Astrocyte of the cerebellum (primary cell): Measurements from ENCODE around the gene PPIL1.

Source experiments
- DNase-seq: peaks from one replicate; pipeline ENCODE4 v3.0.0-alpha.2; 2011; ENCODE audit warnings: low read depth
- H3K4me3 ChIP-seq: 2 replicates; pipeline ENCODE4 v1.5.1; 2011; ENCODE audit warnings: mild to moderate bottlenecking, low read depth, low read length, moderate library complexity
- in situ Hi-C: cut with HindIII; loops from 2 replicates; pipeline ENCODE4 v1.10.0; 2017; ENCODE audit warnings: low sequenced_read_pairs
- TF ChIP-seq, protein P1 (sequence below): IDR thresholded peaks from 2 replicates; pipeline ENCODE4 v1.5.1; 2012; ENCODE audit warnings: low read length, low read depth, moderate library complexity, mild to moderate bottlenecking; ENCODE audit errors: missing control alignments

The PPIL1 gene

DNA sequence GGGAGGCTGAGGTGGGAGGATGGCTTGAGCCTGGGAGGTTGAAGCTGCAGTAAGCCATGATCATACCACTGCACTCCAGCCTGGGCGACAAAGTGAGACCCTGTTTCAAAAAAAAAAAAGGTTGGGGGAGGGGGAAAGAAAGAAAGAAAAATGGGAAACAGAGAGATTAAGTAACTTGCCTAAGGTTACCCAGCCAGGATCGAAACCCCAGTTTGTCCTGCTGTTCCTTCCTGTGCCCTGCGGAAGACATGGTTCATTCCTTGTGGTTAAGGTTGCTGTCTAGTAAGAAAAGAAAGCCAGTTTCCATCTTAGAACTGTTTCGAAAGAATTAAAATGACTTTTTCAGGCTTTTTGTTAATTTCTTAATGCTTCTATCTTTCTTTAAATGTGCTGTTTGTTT, 41.0 kb upstream of the PPIL1 start:
- in situ Hi-C loops: no loop called here
- no peak overlapping the region for H3K4me3 ChIP-seq
- DNase-seq: no peak
- TF ChIP-seq, protein P1, sequence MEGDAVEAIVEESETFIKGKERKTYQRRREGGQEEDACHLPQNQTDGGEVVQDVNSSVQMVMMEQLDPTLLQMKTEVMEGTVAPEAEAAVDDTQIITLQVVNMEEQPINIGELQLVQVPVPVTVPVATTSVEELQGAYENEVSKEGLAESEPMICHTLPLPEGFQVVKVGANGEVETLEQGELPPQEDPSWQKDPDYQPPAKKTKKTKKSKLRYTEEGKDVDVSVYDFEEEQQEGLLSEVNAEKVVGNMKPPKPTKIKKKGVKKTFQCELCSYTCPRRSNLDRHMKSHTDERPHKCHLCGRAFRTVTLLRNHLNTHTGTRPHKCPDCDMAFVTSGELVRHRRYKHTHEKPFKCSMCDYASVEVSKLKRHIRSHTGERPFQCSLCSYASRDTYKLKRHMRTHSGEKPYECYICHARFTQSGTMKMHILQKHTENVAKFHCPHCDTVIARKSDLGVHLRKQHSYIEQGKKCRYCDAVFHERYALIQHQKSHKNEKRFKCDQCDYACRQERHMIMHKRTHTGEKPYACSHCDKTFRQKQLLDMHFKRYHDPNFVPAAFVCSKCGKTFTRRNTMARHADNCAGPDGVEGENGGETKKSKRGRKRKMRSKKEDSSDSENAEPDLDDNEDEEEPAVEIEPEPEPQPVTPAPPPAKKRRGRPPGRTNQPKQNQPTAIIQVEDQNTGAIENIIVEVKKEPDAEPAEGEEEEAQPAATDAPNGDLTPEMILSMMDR: no peak

DNA sequence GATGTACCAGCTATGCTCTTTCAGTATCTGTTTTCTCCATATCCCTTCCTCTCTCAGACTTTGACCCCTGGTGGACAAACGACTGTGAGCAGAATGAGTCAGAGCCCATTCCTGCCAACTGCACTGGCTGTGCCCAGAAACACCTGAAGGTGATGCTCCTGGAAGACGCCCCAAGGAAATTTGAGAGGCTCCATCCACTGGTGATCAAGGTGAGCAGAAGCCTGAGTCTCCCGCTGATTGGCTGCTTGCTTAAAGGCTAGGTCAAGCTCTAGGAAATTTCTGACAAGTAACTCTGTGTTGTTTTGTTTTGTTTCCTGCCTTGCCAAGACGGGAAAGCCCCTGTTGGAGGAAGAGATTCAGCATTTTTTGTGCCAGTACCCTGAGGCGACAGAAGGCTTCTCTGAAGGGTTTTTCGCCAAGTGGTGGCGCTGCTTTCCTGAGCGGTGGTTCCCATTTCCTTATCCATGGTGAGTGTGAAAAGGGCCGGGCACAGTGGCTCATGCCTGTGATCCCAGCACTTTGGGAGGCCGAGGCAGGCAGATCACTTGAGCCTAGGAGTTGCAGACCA, 39.7 kb upstream of the PPIL1 start:
- peak; percentile 22 for DNase-seq
- in situ Hi-C loops: no loop called here
- no peak overlapping the region for H3K4me3 ChIP-seq
- TF ChIP-seq, protein P1: peak; percentile 45

DNA sequence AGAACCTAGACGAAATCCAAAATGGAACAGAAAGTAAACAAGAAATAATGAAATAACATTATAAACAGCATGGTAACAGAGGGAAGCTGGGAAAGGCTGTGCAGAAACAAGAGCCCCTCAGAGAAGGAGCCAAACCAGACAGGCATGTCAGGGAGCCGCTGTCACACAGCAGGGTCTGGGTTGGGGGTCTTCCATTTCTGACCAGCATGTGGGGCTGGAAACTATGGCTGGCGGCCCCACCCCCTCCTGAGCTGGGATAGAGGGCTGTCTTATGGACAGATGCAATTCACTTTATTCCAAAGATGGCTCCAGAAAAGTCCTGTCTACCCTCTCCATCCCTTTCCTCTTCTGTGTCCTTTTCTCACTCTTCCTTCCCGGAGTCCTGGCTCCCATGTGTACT, 38.5 kb upstream of the PPIL1 start:
- TF ChIP-seq, protein P1: no peak
- no peak overlapping the region for H3K4me3 ChIP-seq
- in situ Hi-C loops: no loop called here
- no peak for DNase-seq

DNA sequence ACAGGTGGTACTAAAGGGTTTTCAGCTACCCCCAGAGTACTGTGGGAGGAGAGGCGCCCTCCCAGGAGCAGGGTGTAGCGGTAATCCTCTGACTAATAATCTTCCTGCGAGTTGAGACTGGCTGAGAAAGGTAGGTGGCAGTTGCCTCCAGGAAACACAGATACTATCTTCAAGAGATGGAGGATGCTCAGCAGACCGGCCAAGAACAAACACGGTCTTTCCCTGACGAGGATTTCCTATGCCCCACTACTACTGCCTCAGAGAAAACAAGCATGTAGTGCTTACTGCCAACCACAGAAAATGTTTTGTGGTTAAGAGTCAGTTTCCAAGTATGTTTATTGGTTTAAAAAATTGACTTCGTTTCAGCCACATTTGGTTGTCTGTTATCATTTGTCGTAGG, 38.0 kb upstream of the PPIL1 start:
- no peak overlapping the region for H3K4me3 ChIP-seq
- in situ Hi-C loops: no loop called here
- TF ChIP-seq, protein P1: no peak
- DNase-seq: peak; percentile 74

DNA sequence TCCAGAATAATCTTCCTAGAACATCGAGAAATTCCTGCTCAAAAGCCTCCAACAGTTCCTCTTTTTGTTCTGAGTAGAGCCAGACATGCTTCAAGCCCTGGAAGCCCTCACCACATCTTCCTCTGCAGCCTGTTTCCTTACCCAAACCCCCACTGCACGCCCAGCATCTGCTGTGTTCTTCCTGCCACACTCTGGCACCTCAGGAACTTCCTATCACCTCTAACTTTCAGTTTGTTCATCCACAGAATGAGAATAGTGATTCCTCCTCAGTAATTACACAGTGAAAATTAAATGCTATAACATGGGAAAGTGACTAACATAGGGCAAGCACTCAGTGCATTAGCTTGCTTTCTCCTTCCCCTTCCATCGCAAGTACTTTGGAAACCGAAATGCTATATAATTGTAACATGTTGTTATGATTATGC, 37.4 kb upstream of the PPIL1 start:
- TF ChIP-seq, protein P1: no peak
- in situ Hi-C loops: no loop called here
- no peak for DNase-seq
- H3K4me3 ChIP-seq: no peak overlapping the region

DNA sequence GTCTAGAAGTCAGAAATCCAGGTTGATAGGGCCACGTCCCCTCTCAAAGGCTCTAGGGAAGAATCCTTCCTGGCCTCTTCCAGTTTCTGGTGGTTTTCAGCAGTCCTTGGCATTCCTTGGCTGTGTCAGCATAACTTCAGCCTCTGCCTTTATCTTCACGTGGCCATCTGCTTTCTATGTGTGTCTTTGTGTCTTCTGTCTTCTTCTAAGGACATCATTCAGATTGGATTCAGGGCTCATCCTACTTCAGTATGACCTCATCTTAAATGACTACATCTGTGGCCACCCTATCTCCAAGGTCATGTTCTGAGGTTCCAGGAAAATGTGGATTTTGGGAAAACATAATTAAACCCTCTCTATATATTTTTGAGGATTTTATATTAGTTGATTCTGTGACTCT, 34.1 kb upstream of the PPIL1 start:
- no peak for DNase-seq
- TF ChIP-seq, protein P1: no peak
- in situ Hi-C loops: loop anchor here (5.0 kb wide), 1 partner anchor 96 kb away; no protein-coding TSS in a partner anchor
- H3K4me3 ChIP-seq: no peak overlapping the region

DNA sequence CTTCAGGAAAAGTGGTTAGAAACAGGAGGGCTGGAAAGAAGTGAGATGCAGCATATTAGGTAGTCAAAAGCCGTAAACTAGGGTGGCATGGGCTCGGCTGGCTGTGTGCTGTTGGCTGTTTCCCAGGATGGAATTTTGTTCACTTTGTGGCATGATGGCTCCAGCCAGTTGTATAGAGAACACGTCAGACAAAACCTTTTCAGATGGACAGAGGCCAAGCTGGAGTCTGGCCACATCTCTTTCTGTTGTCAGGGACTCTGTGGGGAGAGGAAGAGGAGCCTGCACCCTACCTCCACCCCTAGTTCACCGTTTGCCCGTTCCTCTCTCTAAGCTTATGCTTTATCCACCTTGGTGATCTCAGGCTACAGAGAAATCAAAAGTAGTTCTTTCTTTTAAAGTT, 33.2 kb upstream of the PPIL1 start:
- DNase-seq: peak; percentile 31
- H3K4me3 ChIP-seq: no peak overlapping the region
- TF ChIP-seq, protein P1: no peak
- in situ Hi-C loops: loop anchor here (5.0 kb wide), 1 partner anchor 95 kb away; no protein-coding TSS in a partner anchor
